Measurements from ENCODE around the gene NFKB2. TPM values are rescaled to one million over a fixed set of nuclear protein-coding genes. Genes with fewer than 3 reads are reported as not detected.

The NFKB2 gene
- total RNA-seq = 5.3 and 42.4 TPM in 2 replicates

GRCh38 chr10:102395400-102396316, at the start of gene NFKB2:
NFKB2 (plus strand) TSS chr10:102395705; CDS start chr10:102395960, 255 bp downstream.

GRCh38 chr10:102418622-102419268, 23.2 kb downstream of the NFKB2 start, which contains the start of gene PSD:
PSD (minus strand) TSS chr10:102418785; CDS start chr10:102417038, 1,747 bp downstream.

GRCh38 chr10:102420714-102421506, 25.4 kb downstream of the NFKB2 start, which contains the start of gene FBXL15:
FBXL15 (plus strand) TSS chr10:102420836; CDS start chr10:102421130, 294 bp downstream.

GRCh38 chr10:102432162-102432950, 36.9 kb downstream of the NFKB2 start, which contains the start of gene CUEDC2:
CUEDC2 (minus strand) TSS chr10:102432574; CDS start chr10:102425188, 7,386 bp downstream.

GRCh38 chr10:102451105-102451969, 55.8 kb downstream of the NFKB2 start, which contains the start of gene C10orf95:
C10orf95 (minus strand) TSS chr10:102451543; CDS start chr10:102451093, 450 bp downstream.

Other genes with a start within 250 kb of the NFKB2 start
- gene NOLC1, start 243.3 kb upstream of the NFKB2 start, total RNA-seq = 55.8 and 66.3 TPM in 2 replicates
- gene ELOVL3, start 169.4 kb upstream of the NFKB2 start, total RNA-seq = not detected in 2 replicates
- gene PITX3, start 154.2 kb upstream of the NFKB2 start, total RNA-seq = not detected in 2 replicates
- gene GBF1, start 150.2 kb upstream of the NFKB2 start, total RNA-seq = 13.2 and 14.0 TPM in 2 replicates
- 0.43 and 4.6 TPM in 2 replicates for gene PSD, start 23.1 kb downstream of the NFKB2 start, total RNA-seq
- 8.4 and 9.8 TPM in 2 replicates for gene FBXL15, start 25.1 kb downstream of the NFKB2 start, total RNA-seq
- 39.2 and 53.5 TPM in 2 replicates for gene CUEDC2, start 36.9 kb downstream of the NFKB2 start, total RNA-seq
- gene C10orf95, start 55.8 kb downstream of the NFKB2 start, total RNA-seq = 3.1 and 5.1 TPM in 2 replicates
- gene ACTR1A, start 107.0 kb downstream of the NFKB2 start, total RNA-seq = 56.5 and 76.9 TPM in 2 replicates
- 0.72 and 1.3 TPM in 2 replicates for gene SUFU, start 108.3 kb downstream of the NFKB2 start, total RNA-seq
- 37.6 and 46.7 TPM in 2 replicates for gene TRIM8, start 248.8 kb downstream of the NFKB2 start, total RNA-seq